Thyroid gland (tissue), 4 donors: ENCODE measurements around the gene TEDC1.

Experiments used
- CTCF ChIP-seq, 6 experiments: fragments of 200-600 bp in 3 of 6; fragments of 450-650 bp in 3 of 6; sonication (generic) in 3 of 6; IDR thresholded peaks; one replicate each; pipeline ENCODE4 v1.5.1; 2016 to 2019; ENCODE audit warnings: antibody characterized with exemption in 6 of 6, mild to moderate bottlenecking in 2 of 6, inconsistent platforms in 1 of 6, moderate library complexity in 1 of 6
- POLR2A ChIP-seq, 2 donors: fragments of 450-650 bp; IDR thresholded peaks; one replicate each; pipeline ENCODE4 v1.6.1; 2017; ENCODE audit warnings: antibody characterized with exemption in 2 of 2, mild to moderate bottlenecking in 2 of 2, moderate library complexity in 1 of 2

- TF ChIP-seq CTCF (IDR thresholded peaks at IDR 0.05) (no peak), POLR2A (IDR thresholded peaks at IDR 0.05) (no peak)
Observed at GRCh38 chr14:105530285-105531087, 39.4 kb downstream of the TEDC1 start.
